Inferior parietal cortex (tissue), 1 donor: ENCODE results near the gene TMEM82.

Experiments used
- DNase-seq: peaks from one replicate; pipeline ENCODE4 v3.0.0-alpha.2; 2016; ENCODE audit errors: extremely low spot score

Gene TMEM82

GRCh38 chr1:15756143-15757015 lies 14.1 kb downstream of the TMEM82 start:
- no peak for DNase-seq

DNA sequence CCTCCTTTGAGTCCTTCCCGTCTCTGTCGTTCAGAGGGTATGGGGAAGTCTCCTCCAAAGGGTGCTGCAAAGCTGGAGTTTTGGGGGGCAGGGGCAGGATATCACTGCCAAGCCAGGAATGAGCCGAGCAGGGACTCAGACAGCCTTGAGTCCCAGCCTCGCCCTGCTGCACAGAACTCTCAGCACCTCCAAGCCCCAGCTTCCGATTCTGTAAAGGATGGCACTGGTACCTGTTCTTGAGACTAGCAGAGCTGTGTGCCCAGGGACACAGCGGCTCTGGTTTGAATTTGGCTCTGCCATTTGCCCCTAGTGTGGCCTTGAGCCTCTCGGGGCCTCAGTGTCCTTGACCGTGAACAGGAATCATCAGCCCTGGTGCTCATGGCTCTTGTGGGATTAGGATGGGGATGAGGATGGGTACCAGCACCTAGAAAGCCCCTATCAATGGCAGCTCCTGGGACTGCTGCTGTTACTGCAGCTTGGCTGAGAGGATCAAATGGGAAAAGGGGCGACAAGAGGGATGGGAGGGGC lies 14.8 kb downstream of the TMEM82 start:
- no peak for DNase-seq

DNA sequence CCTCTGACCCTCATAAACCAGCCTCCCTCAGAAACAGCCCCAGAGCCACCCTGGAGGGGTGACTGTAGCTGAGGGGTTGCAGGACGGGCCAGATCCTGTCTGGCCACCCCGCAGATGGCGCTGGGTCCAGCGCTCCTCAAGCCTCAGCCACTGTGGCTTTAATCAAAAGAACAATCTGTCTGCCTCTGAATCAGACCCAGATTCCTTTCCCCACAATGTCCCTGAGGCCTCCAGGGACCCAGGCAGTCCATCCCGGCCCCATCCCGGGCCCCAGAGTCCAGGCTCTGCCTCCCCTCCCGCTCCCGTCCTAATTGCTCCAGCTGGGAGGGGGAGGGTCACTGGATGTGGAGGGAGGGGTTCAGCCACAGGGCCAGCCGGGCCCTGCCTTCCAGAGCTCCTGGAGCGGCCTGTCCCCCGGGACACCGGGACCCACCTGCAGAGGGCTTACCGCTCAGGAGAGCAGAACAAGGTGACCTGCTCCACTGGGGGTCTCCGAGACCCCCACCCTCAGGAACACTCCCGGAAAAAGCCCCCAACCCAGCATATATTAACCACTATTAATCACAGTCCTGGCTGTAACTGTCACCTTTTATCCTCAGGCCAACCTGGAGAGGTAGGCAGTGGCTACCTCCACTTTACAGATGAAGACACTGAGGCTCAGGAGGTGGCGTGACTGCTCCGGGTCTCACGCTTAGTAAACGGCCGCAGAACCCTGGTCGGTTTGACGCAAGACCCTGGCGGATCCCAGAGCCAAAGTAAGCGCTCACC lies 15.5 kb downstream of the TMEM82 start:
- DNase-seq: no peak

DNA sequence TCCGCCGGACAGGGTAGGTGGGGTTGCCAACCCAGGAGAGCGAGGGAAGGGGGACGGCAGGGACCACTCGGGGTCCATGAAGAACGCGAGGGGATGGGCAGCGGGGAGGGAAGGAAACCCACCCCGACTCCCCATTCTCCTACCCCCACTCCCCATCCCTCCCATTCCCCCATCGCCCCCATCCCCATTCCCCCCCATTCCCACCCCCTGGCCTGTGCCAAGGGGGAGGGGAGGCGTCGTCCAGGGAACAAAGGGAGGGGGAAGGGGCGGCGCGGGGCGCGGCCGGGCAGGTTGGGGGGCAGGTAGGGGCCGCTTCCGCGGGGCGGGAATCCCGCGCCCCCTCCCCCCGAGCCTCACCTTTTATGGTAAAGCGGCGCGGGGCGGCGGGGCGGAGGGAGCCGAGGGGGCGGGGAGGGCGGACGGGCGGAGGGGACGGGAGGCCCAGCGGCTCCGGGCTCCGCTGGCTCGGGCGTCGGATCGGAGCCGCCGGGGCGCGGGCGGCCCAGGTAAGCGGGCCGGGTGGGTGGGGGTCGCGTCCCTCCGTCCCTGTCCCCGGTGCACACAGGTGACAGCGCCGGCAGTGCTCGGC lies 16.1 kb downstream of the TMEM82 start, which contains the start of gene FBLIM1:
TSS of gene FBLIM1 (plus strand) at position 453 of the 589 bp plus-strand sequence. CDS start 6,189 bp downstream, outside the sequence.
- DNase-seq: no peak

GRCh38 chr1:15758953-15759661 lies 16.8 kb downstream of the TMEM82 start:
- no peak for DNase-seq

DNA sequence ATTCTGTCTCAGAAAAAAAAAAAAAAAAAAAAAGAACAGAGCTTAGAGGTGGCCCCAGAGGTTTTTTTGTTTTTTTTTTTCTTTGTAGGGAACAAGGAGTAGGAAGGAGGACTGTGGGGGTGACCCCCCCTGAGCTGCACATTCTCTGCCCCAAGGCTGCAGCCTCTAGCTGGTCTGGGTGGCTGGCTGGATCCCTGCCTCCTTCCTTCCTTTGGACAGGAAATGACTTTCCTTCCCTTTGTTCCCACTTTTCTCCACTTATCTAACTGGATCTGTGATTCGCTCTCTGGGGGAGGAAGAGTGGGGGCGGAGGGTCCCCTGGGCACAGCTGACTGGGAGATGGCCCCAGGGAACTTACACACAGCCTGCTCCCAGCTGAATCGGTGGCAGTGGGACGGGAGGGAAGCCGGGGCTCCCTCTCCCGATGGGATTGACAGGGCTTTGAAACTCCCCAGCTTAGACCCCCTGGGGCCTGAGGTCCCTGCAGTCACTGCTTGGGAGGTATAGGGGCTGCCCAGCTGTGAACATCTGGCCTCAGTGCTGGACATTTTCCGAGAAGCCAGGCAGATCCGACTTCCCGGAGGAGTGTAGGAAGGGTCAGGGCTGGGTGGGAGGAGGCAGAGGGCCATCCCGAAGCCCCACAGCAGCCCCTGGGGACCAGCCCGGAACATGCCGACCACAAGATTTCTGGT lies 18.4 kb downstream of the TMEM82 start:
- no peak for DNase-seq

DNA sequence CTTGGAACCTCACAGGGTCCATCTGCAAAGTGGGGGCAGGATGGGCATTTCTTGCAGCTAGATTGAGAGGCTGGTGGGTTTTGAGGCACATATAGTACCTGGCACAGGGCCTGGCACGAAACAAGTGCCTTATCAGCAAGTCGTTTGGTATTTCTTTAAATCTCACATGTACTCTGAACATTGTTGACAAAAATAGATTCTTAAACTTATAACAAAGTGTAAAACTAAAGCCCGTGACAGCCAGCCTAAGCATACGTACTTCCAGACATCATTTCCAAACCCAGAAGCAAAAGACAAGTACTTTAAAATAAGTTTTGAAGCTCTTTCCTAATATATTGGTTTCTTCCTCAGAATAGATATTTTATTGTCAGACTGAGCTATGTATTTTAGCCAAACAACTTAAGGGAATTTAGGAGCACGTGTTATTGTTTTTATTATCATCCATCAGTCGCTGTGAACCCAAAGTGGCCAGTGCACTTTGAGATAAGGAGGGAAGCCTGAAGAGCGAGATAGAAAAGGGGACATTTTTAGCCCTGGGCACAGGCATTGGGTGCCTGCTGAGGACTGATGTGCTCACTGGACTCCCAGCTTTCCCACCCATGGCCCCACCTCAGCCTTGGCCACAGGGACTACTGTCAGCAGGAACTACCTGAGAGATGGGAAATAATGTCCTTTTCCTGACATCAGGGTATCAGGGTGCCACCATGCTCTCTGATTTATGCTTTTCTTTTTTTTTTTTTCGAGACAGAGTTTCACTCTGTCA lies 19.2 kb downstream of the TMEM82 start:
- DNase-seq: no peak

DNA sequence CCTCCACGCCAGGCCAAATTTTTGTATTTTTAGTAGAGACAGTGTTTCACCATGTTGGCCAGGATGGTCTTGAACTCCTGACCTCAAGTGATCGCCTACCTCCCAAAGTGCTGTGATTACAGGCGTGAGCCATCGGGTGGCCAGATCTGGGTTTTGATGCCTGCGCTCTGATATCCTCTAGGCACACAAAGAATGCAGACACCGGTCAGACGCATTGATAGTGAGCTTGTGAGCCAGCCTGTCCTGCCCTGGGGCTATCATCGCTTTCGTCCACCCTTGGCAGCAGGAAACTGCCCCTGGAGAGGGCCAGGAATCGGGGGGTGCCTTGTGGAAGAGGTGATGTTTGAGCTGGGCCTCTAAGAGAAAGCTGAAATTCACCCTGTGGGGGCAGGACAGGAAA lies 20.2 kb downstream of the TMEM82 start:
- no peak for DNase-seq

DNA sequence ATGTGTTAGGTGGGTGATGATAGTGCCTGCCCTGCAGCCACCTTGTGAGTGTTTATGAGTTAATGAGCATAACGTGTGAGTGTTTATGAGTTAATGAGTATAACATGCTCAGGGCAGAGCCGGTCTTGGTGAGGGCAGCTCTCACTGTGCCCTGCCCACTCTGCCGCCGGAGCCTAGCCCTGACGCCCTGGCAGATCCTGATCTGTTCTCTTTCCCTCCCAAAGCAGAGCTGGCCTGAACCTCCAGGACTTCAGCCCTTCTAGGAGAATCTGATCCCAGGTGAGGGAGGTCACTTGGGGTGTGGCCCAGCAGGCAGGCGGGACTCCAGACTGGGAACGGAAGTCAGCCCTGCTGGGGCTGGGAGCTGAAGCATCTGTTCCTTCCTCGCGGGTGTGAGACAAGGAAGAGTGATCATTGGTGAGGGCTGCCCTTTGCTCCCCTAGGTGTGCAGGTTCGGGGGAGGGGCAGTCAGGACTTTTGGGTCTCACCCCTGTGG lies 22.0 kb downstream of the TMEM82 start:
- DNase-seq: no peak

- DNase-seq: no peak
Measured at GRCh38 chr1:15764890-15765289, 22.6 kb downstream of the TMEM82 start.

DNA sequence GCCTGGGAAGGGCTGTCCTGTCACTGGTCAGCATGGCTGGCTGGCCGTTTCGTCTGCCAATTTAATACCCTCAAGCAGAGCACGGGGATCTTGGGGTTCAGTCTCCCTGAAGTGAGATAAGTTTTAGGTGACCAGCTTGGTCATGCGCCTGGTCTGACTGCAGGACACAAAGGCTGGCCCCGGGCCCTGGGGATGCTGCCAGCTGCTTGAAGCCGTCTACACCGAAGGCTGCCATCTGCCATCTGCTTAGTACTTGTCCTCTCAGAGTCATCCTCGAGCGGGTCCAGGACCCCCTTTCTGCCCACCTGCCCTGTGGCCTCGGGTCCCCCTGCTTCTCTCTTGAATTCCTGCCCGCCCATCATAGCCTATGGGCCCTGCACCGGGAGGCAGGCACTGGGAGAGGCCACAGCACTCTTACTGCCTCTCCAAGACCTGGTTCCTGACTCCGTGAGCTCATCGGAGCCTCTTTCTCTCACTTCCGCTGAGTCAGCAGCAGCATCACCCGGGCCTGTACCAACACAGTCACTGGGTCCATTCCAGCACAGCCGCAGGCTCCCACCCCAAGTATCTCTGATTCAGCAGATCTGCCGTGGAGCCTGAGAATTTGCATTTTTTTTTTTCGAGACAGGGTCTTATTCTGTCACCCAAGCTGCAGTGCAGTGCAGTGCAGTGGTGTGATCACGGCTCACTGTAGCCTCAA lies 23.3 kb downstream of the TMEM82 start:
- no peak for DNase-seq

GRCh38 chr1:15767941-15768340 lies 25.6 kb downstream of the TMEM82 start:
- no peak for DNase-seq

DNA sequence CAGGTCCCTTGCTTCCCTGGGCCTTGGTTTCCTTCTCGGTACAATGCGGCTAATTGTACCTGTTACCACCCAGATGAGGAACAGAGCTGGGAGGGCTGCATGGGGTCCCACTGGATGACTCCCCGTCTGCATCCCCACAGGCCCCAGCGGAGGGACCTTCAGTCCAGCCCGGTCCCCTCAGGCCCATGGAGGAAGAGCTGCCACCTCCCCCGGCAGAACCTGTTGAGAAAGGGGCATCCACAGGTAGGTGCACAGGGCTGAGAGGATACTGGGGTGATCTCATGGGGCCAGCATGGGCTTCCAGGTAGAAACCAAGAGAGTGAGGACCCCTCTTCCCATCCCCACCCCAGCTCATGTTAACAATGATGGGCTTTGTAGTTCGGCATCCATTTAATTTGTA lies 26.1 kb downstream of the TMEM82 start:
- no peak for DNase-seq

DNA sequence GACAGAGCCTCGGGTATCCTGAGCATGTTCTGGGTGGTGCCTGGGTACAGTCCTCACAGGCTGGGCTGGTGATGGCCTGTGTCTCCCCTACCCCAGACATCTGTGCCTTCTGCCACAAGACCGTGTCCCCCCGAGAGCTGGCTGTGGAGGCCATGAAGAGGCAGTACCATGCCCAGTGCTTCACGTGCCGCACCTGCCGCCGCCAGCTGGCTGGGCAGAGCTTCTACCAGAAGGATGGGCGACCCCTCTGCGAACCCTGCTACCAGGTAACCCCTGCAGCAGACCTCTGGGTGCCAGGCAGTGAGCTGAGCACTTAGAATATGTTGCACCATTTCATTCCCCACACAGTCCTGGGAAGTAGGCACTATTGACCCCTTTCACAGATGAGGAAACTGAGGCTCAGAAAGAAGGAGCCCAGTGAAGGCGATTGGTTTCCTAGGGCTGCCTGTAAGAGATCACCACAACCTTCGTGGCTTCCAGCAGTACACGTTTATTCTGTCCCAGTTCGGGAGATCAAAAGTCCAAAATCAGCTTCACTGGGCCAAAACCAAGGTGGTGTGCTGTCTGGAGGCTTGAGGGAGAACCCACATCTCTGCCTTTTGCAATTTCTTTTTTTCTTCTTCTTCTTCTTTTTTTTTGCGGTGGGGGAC lies 28.1 kb downstream of the TMEM82 start:
- DNase-seq: no peak

- DNase-seq: no peak
Measured at GRCh38 chr1:15771836-15772515, 29.7 kb downstream of the TMEM82 start.

- no peak for DNase-seq
Measured at GRCh38 chr1:15775706-15776105, 33.4 kb downstream of the TMEM82 start.

- DNase-seq: no peak
Measured at GRCh38 chr1:15777909-15778707, 35.8 kb downstream of the TMEM82 start.
